Central memory CD8-positive, alpha-beta T cell (primary cell): ENCODE results near the gene ELL2.
A peak's percentile ranks its signal among the peaks of the same experiment; 100 is the strongest.
"Not testable (repeated sequence)": the region's sequence is repeated elsewhere in the genome, so short reads cannot be mapped to it uniquely, and the experiment has no call there.

Source experiments
- ATAC-seq: fragments of 150-1000 bp; cut with Tn5 transposase; replicated peaks from 2 replicates; pipeline ENCODE4 v1.10.0; 2022; ENCODE audit warnings: mild to moderate bottlenecking, moderate FRiP score, moderate number of reproducible peaks; ENCODE audit not compliant: poor library complexity, severe bottlenecking; ENCODE audit errors: extremely low read depth
- DNase-seq, 2 donors: peaks; one replicate each; pipeline ENCODE4 v3.0.0; 2021; ENCODE audit warnings: low spot score in 2 of 2
- H3K27ac Mint-ChIP-seq: one replicate; pipeline ENCODE4 v1.8.0; 2022; ENCODE audit warnings: low read depth, mild to moderate bottlenecking, moderate library complexity, mixed read lengths
- H3K27me3 Mint-ChIP-seq: one replicate; pipeline ENCODE4 v1.8.0; 2022; ENCODE audit warnings: mixed read lengths
- H3K36me3 Mint-ChIP-seq: one replicate; pipeline ENCODE4 v1.8.0; 2022; ENCODE audit warnings: mild to moderate bottlenecking, moderate library complexity, mixed read lengths; ENCODE audit not compliant: insufficient read depth
- H3K4me1 Mint-ChIP-seq: one replicate; pipeline ENCODE4 v1.8.0; 2022; ENCODE audit warnings: mixed read lengths
- H3K4me3 Mint-ChIP-seq: one replicate; pipeline ENCODE4 v1.8.0; 2022; ENCODE audit warnings: mild to moderate bottlenecking, moderate library complexity, mixed read lengths
- H3K9me3 Mint-ChIP-seq: one replicate; pipeline ENCODE4 v1.8.0; 2022; ENCODE audit warnings: mixed read lengths

ELL2 gene

DNA sequence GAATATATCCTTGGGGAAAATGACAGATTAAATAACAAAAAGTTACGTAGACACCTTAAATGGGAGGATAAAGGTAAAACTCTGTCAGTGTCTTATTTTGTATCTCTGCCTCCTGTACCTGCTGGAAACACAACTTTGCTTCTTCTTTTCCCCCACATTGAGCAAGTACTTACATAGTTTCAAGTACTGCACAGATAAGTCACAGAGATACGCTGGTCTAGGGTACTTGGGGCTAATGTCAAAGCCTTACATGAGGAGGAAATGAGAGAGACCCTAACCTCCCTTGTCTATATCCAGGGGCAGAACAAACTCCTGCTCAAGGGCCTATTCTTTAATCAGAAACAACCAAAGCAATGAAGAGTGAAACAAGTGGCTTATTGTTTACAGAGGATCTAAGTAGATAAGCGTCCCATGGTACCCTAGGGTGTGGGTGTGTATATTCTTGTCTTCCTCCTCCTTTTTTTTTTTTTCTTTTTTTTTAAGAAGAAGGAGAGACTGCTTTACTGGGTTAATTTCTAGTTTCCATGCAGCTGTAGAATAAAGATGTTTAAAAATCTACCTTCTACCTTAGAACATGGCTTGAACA, 43.1 kb downstream of the ELL2 start:
- ATAC-seq = no peak
- H3K4me3 Mint-ChIP-seq = no peak overlapping the region
- H3K27ac Mint-ChIP-seq = no peak overlapping the region
- no peaks in the 10 kb centered on the region for H3K27me3 Mint-ChIP-seq
- no peaks in the 10 kb centered on the region for H3K9me3 Mint-ChIP-seq
- peaks cover 22% of the 10 kb centered on the region for H3K4me1 Mint-ChIP-seq
- no peak for DNase-seq
- peaks cover 12% of the 10 kb centered on the region for H3K36me3 Mint-ChIP-seq

DNA sequence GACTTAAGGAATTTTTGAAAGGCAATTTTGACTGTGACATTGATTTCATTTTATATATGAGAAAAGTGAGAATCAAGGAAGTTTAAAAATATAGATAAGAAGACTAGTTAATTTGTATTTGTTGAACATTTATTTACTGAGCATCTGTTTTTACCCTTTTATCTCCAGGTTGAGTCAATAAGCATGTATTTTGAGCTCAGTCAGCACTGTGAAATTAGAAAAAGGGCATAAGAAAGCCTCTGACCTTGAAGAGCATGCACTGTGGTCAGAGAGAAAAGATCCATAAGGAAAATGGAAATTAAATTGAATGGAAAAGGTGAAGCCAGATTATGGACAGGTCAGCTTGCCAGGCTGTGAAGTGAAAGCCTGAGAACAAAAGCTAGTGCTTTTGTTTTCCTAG, 44.4 kb downstream of the ELL2 start:
- ATAC-seq = no peak
- no peak overlapping the region for H3K27ac Mint-ChIP-seq
- H3K9me3 Mint-ChIP-seq = no peaks in the 10 kb centered on the region
- H3K36me3 Mint-ChIP-seq = peaks cover 12% of the 10 kb centered on the region
- peaks cover 22% of the 10 kb centered on the region for H3K4me1 Mint-ChIP-seq
- H3K4me3 Mint-ChIP-seq = no peak overlapping the region
- H3K27me3 Mint-ChIP-seq = no peaks in the 10 kb centered on the region
- no peak for DNase-seq

DNA sequence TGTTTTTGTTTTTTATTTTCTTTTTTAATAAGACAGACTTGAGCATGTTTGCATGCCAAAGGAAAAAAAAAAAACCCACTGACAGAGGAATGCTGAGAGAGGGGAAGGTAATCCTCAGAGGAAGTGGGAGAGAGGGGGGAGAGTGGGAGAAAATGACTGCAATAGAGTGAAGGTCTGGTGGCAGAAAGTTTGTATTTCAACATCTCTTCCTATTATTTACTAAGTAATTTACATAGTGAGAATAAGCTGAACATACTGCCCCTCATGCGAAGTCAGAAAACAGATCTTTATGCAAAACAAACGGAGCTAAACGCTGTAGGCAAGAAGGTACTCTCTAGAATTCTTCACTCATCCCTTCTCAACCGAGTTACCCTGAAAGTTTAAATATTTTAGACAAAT, 45.0 kb downstream of the ELL2 start:
- no peak overlapping the region for H3K4me3 Mint-ChIP-seq
- no peaks in the 10 kb centered on the region for H3K9me3 Mint-ChIP-seq
- peaks cover 22% of the 10 kb centered on the region for H3K4me1 Mint-ChIP-seq
- peaks cover 9% of the 10 kb centered on the region for H3K36me3 Mint-ChIP-seq
- ATAC-seq (no peak), DNase-seq (no peak)
- no peak overlapping the region for H3K27ac Mint-ChIP-seq
- H3K27me3 Mint-ChIP-seq = no peaks in the 10 kb centered on the region

DNA sequence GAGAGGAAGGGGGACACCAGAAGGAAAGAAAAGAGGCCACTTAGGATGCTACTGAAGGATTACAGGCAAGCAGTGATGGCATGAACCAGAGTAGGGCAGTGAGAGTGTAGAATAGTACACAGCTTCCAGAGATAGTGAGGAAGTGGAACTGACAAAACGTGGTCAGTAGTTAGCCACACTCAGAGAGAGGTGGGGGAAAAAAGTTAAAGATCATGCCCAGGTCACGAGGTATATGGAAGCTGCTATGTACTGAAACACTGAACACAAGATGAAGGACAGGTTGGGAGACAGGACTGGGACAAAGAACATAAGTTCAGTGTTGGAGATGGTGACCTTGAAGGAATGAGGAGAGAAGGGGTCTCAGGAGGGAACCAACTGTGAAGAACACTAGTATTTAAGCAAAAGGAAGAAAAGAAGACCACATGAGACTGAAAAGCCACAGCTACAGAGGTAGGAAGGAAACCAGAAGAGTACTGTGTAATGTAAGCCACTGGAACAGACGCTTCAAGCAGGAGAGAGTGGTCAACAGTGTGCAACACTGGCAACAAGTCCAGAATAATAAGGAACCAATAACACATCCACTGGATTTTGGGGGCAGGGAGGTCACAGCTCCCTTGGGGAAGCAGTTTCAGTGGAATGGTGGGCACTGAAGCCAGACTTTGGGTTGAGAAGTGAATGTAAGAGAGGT, 45.5 kb downstream of the ELL2 start:
- Mint-ChIP-seq H3K27me3 (no peaks in the 10 kb centered on the region), H3K9me3 (no peaks in the 10 kb centered on the region), H3K27ac (no peak overlapping the region), H3K36me3 (peaks cover 8% of the 10 kb centered on the region), H3K4me3 (no peak overlapping the region), H3K4me1 (peaks cover 22% of the 10 kb centered on the region)
- DNase-seq (no peak), ATAC-seq (peak; percentile 52)

DNA sequence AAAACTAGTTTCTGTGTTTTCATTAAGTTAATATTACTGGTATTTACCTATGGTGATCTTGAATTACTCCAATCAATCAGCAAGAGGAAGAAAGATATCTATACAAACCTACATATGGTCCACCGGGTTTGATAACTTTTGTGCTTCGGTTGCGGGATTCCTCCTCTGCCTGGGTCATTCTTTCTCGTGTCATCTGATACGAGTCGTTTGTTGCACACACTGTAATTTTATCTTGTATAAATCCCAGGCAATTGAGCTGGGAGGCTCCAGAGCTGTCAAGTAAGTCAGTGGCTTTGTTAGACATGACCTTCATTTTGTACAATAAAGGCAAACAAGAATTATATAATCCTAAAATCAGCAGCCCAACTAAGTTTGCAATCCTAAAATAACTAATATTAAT, 48.0 kb downstream of the ELL2 start:
- H3K4me3 Mint-ChIP-seq = no peak overlapping the region
- peaks cover 27% of the 10 kb centered on the region for H3K4me1 Mint-ChIP-seq
- no peaks in the 10 kb centered on the region for H3K27me3 Mint-ChIP-seq
- no peak overlapping the region for H3K27ac Mint-ChIP-seq
- DNase-seq (no peak), ATAC-seq (no peak)
- H3K9me3 Mint-ChIP-seq = no peaks in the 10 kb centered on the region
- H3K36me3 Mint-ChIP-seq = peaks cover 14% of the 10 kb centered on the region

DNA sequence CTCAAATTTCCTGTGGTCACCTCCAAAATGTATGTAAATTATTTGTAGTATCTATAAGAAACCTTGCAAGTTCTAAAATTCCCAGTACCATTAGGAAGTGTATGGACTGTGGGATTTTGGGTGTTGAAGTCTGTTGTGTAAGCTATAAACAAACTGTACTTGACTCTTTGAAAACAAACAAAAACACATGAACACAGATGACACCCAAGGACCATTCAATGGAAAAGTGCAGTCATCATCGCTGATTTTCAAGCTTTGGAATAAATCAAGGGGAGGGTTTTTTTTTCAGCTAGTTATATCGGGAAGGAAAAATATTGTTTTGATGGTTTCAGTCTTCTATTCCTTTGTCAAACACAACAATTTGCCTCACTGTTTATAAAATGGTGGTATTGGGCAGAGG, 49.6 kb downstream of the ELL2 start:
- H3K27ac Mint-ChIP-seq = no peak overlapping the region
- ATAC-seq = no peak
- peaks cover 33% of the 10 kb centered on the region for H3K4me1 Mint-ChIP-seq
- peaks cover 14% of the 10 kb centered on the region for H3K36me3 Mint-ChIP-seq
- no peak overlapping the region for H3K4me3 Mint-ChIP-seq
- DNase-seq = no peak
- no peaks in the 10 kb centered on the region for H3K9me3 Mint-ChIP-seq
- H3K27me3 Mint-ChIP-seq = no peaks in the 10 kb centered on the region

DNA sequence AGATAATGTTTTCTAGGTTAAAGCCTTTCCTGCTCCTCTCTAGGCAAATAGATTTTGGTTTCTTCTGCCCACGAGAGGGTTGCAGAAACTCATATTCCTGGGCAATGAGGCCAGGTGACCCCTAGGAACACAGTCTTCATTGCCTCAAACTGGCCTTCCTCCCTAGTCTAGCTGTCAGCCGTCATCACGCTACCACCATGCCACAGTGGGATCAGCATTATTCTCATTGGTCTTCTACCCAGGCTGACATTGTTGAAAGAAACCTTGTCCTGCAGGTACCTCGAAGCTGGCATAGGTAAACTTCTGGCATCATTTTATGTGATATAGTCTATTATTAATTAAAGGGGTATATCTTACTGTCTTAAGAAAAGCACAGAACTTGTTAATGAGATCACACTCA, 51.1 kb downstream of the ELL2 start:
- no peak overlapping the region for H3K4me3 Mint-ChIP-seq
- H3K4me1 Mint-ChIP-seq = peaks cover 18% of the 10 kb centered on the region
- ATAC-seq = no peak
- H3K9me3 Mint-ChIP-seq = no peaks in the 10 kb centered on the region
- DNase-seq = no peak
- no peaks in the 10 kb centered on the region for H3K27me3 Mint-ChIP-seq
- H3K36me3 Mint-ChIP-seq = peaks cover 12% of the 10 kb centered on the region
- H3K27ac Mint-ChIP-seq = no peak overlapping the region

DNA sequence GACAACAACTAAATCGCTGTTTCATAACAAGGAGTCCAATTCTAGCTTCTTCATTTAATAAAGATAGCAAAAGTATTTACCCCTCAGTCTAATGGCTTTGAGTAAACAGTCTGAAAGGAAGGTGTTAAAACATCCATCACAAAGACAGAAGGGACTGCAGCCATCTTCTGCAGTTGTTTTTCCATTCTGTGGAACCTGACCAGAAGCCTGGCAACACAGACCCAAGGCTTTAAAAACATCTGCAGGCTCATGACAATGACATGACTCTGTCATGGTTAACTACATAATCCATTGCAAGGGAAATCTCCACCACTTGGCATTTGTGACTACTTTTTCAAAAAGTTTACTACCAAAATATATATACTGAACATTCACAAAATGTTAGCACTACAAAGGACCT, 51.9 kb downstream of the ELL2 start:
- DNase-seq = no peak
- Mint-ChIP-seq H3K36me3 (peaks cover 11% of the 10 kb centered on the region), H3K27me3 (no peaks in the 10 kb centered on the region), H3K4me3 (no peak overlapping the region), H3K4me1 (peaks cover 15% of the 10 kb centered on the region), H3K27ac (no peak overlapping the region), H3K9me3 (no peaks in the 10 kb centered on the region)
- no peak for ATAC-seq

DNA sequence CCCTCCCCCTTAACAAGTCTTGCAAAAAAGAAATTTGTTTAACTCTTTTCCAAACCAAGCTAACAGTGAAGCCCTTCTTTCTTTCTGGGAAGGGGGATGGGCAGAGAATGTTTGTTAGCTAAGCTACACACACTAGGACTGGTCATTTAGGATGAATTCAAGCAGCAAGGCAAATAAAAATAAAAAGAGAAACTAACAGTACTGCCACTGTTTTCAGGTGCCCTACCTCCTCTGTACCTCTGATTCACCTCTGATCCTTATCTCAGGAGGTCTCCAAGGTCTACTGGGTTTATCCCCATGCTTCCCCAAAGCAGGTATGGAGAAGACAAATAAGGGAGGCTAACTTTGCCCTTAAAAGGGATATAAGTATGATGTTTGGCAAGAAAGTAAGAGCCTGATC, 52.9 kb downstream of the ELL2 start:
- Mint-ChIP-seq H3K4me1 (peaks cover 15% of the 10 kb centered on the region), H3K27me3 (no peaks in the 10 kb centered on the region), H3K4me3 (no peak overlapping the region), H3K9me3 (no peaks in the 10 kb centered on the region), H3K36me3 (peaks cover 11% of the 10 kb centered on the region), H3K27ac (no peak overlapping the region)
- no peak for ATAC-seq
- DNase-seq = no peak

DNA sequence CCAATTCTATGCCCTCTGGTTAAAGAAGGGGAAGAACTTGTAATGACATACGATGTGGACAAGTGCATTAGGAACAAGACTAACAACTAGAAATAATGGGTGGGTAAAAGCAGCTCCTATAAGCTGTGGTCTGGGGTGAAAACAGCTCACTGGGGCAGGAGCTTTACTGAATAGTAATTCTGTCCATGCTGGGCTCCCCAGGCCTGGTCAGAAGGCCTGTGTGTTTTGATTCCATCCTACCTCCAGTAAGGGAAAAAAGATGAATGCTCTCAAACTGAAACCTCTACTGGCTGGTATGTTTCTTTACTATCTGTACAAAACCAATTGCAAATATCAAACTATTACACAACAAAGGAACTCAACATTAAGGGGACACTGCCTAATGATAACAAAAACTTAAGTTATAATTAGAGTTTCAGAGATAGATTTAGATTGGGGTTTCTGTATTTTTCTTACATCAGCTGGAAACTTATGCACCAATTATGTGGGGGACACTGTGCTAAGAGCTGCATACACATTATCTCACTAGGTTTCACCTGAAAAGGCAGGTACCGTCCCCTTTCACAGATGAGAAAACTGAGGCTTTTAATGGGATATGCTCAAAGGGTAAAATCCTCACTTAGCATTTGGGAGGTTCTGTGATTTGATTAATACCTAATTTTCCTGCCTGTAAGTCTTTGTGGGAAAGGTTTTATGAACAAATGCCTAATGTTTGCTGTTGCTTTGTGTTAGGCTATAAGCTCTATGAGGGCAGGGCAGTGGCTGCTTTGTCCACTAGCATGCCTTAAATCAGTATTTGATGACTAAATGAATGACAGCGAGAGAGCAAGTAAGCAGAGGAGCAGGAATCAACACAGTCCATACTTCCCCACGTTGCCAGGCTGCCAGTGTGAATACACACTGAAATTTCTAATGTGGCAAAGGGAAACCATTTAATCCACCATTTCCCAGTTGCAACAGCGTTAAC, 53.6 kb downstream of the ELL2 start:
- Mint-ChIP-seq H3K27ac (no peak overlapping the region), H3K4me1 (peaks cover 15% of the 10 kb centered on the region), H3K4me3 (no peak overlapping the region), H3K9me3 (no peaks in the 10 kb centered on the region), H3K36me3 (peaks cover 12% of the 10 kb centered on the region), H3K27me3 (no peaks in the 10 kb centered on the region)
- no peak for ATAC-seq
- no peak for DNase-seq

DNA sequence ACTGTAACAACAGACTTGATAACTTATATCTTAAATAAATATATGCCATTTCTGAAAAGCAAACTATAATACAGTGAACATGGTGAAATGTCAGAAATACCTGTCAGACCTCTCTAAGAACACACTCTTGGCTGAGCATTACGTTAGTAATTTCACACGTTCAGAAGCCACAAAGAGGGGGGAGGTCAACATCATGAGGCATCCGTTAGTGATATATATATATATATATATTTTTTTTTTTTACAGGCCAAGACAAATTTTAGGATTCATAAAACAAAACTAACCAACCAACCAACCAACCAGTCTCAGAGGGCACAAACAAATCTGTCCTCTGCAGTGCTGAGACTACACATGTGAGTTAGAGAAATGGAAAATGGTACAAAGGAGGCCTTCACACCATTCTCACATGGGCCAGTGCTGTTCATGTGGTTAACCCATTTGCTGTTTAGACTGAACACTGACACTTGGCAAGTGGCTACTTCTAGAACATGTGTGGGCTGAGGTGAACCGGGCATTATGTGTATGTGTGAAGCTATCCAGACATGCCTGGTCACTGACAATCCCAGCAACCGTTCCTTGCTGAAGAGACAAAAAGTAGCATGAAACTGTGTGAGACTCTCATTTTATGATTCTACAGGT, 54.5 kb downstream of the ELL2 start:
- Mint-ChIP-seq H3K27me3 (no peaks in the 10 kb centered on the region), H3K4me3 (no peak overlapping the region), H3K27ac (no peak overlapping the region), H3K4me1 (peaks cover 15% of the 10 kb centered on the region), H3K36me3 (peaks cover 12% of the 10 kb centered on the region), H3K9me3 (no peaks in the 10 kb centered on the region)
- DNase-seq (peak in 1 of 2 donors; percentile 12), ATAC-seq (peak; percentile 85)

DNA sequence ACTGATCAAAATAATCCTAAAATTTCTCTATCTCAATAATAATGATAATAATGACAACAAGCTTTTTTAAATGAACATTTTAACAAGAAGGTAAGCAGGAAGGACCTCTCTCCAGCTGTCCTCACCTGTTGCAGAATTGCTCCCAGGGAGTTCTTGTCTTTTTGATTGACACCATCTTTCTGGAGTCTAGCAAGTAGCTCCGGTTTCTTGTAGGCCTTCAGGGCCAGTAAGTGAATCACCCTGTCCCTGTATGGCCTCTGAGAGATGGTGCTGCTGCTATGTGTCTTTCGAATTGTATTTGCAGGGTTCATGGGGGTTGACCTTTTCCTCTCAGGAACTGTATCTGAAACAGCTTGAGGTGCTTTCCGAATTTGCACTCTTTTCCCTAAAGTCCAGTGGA, 55.3 kb downstream of the ELL2 start:
- not testable (repeated sequence) for H3K9me3 Mint-ChIP-seq, H3K4me3 Mint-ChIP-seq, H3K27ac Mint-ChIP-seq, H3K27me3 Mint-ChIP-seq, ATAC-seq, DNase-seq
- Mint-ChIP-seq H3K36me3 (peaks cover 11% of the 10 kb centered on the region), H3K4me1 (peaks cover 15% of the 10 kb centered on the region)
